ENCODE data around the gene TPRN.

The TPRN gene

DNA sequence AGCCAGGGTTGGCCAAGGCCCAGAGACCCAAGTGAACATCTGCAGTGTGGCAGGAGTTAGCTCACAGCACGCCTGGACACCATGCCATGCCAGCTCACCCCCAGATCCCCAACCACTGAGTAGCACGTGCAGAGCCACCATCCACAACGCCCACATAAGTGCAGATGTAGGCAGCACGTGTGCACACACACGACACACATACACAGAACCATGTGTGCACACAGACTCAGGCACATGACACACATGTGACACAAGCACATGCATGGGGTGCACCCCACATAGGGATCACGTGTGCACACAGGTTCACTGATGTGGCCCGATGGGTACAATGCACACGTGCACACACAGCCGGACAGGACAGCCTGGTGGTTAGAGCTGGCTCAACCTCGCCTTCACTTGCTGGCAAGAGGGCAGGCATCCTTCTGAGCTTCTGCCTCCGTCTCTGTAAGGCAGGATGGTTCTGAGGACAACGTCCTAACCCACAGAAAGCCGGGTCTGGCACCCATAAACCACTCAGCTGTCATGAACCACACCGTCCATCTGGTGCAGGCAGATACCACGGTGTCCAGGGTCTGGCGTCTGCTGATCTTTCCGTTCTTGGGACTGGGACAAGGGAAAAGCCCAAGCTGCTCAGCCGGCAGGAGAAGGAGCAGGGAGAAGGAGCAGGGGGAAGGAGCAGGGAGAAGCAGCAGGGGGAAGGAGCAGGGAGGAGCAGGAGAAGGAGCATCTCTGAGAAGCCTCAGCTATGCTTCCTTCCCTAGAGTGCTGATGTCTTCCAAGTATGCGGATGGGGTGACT lies 42.7 kb downstream of the TPRN start:
- Histone ChIP-seq H3K9me3 (ENCODE audit: control insufficient read depth in 1 of 2, low read length in 2 of 2) (no peaks in the 10 kb centered on the region), H3K27ac (ENCODE audit: low read depth, low read length) (no peak overlapping the region), H3K4me3 (ENCODE audit: low read depth in 1 of 2, low read length in 2 of 2) (no peak overlapping the region), H3K36me3 (ENCODE audit: control insufficient read depth in 1 of 2, insufficient read depth in 2 of 2, low read length in 2 of 2) (no peaks in the 10 kb centered on the region), H3K4me1 (ENCODE audit: control insufficient read depth in 1 of 2, insufficient read depth in 2 of 2, low read length in 2 of 2) (peaks cover 4 to 23% of the 10 kb centered on the region in 2 donors), H3K27me3 (ENCODE audit: control insufficient read depth in 1 of 2, insufficient read depth in 2 of 2, low read length in 2 of 2) (peaks cover 34 to 43% of the 10 kb centered on the region in 2 donors), H3K9ac (ENCODE audit: low read depth in 1 of 2, low read length in 2 of 2) (no peak overlapping the region)

DNA sequence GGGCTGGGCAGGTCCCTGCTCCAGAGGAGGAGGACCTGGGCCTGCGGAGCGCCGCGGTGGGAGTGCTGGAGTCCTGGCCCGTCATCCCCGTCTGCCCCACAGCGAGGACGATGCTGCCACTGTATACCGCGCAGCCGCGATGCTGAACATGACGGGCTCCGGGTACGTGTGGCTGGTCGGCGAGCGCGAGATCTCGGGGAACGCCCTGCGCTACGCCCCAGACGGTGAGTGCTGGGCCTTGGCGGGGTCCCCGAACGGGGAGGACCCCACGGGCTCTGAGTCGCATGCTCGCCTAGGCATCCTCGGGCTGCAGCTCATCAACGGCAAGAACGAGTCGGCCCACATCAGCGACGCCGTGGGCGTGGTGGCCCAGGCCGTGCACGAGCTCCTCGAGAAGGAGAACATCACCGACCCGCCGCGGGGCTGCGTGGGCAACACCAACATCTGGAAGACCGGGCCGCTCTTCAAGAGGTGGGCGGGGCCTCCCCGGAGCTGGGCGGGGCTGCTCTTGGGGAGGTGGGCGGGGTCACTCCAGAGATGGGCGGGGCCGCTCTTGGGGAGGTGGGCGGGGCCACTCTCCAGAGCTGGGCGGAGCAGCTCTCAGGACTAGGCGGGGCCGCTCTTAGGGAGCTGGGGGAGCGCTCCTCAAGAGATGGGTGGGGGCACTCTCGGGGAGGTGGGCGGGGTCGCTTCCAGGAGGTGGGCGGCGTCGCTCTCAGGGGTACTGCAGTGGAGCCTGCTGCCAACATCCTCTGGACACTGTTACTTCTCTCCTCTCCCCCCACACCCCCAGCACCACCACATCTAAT lies 43.8 kb downstream of the TPRN start:
- no peak overlapping the region for H3K27ac ChIP-seq (ENCODE audit: low read depth, low read length)
- H3K4me1 ChIP-seq (ENCODE audit: control insufficient read depth in 1 of 2, insufficient read depth in 2 of 2, low read length in 2 of 2), result peaks cover 4 to 23% of the 10 kb centered on the region in 2 donors
- H3K27me3 ChIP-seq (ENCODE audit: control insufficient read depth in 1 of 2, insufficient read depth in 2 of 2, low read length in 2 of 2), result peaks cover 34 to 43% of the 10 kb centered on the region in 2 donors
- H3K9ac ChIP-seq (ENCODE audit: low read depth in 1 of 2, low read length in 2 of 2), result no peak overlapping the region
- no peaks in the 10 kb centered on the region for H3K36me3 ChIP-seq (ENCODE audit: control insufficient read depth in 1 of 2, insufficient read depth in 2 of 2, low read length in 2 of 2)
- peak overlapping the region in 1 of 2 donors; percentile 43 for H3K4me3 ChIP-seq (ENCODE audit: low read depth in 1 of 2, low read length in 2 of 2)
- no peaks in the 10 kb centered on the region for H3K9me3 ChIP-seq (ENCODE audit: control insufficient read depth in 1 of 2, low read length in 2 of 2)

DNA sequence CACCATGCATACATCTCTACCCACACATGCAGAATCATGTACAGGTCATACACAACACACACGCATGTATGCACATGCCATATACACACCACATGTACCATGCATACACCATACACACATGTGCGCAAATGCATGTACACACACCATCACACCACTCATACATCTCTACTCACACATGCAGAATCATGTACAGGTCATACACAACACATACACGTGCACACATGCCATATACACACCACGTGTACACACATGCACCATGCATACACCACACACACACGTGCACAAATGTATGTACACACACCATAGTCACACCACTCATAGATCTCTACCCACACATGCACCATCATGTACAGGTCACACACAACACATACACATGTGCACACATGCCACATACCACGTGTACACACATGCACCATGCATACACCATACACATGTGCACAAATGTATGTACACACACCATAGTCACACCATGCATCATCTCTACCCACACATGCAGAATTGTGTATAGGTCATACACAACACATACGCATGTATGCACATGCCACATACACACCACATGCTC lies 47.6 kb downstream of the TPRN start:
- Histone ChIP-seq H3K4me1 (ENCODE audit: control insufficient read depth in 1 of 2, insufficient read depth in 2 of 2, low read length in 2 of 2) (peaks cover 10% of the 10 kb centered on the region in 2 donors), H3K27ac (ENCODE audit: low read depth, low read length) (no peak overlapping the region), H3K4me3 (ENCODE audit: low read depth in 1 of 2, low read length in 2 of 2) (no peak overlapping the region), H3K27me3 (ENCODE audit: control insufficient read depth in 1 of 2, insufficient read depth in 2 of 2, low read length in 2 of 2) (peaks cover 10 to 17% of the 10 kb centered on the region in 2 donors), H3K9ac (ENCODE audit: low read depth in 1 of 2, low read length in 2 of 2) (no peak overlapping the region), H3K9me3 (ENCODE audit: control insufficient read depth in 1 of 2, low read length in 2 of 2) (no peaks in the 10 kb centered on the region), H3K36me3 (ENCODE audit: control insufficient read depth in 1 of 2, insufficient read depth in 2 of 2, low read length in 2 of 2) (no peaks in the 10 kb centered on the region)

DNA sequence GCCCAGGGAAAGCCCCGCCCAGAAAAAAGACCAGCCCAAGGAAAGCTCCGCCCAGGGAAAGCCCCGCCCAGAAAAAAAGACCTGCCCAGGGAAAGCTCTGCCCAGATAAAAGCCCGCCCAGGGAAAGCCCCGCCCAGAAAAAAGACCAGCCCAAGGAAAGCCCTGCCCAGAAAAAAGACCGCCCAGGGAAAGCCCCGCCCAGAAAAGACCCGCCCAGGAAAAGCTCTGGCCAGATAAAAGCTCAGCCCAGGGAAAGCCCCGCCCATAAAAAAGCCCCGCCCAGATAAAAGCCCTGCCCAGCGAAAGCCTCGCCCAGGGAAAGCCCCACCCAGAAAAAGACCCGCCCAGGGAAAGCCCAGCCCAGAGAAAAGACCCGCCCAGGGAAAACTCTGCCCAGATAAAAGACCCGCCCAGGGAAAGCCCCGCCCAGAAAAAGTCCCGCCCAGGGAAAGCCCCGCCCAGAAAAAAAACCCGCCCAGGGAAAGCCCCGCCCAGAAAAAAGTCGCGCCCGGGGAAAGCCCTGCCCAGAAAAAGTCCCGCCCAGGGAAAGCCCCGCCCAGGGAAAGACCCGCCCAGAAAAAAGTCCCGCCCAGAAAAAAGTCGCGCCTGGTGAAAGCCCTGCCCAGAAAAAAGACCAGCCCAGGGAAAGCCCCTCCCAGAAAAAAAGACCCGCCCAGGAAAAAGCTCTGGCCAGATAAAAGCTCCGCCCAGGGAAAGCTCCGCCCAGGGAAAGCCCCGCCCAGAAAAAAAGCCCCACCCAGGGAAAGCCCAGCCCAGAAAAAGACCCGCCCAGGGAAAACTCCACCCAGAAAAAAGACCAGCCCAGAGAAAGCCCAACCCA lies 49.7 kb downstream of the TPRN start:
- Histone ChIP-seq H3K27me3 (ENCODE audit: control insufficient read depth in 1 of 2, insufficient read depth in 2 of 2, low read length in 2 of 2) (peaks cover under 1 to 6% of the 10 kb centered on the region in 2 donors), H3K9me3 (ENCODE audit: control insufficient read depth in 1 of 2, low read length in 2 of 2) (no peaks in the 10 kb centered on the region), H3K36me3 (ENCODE audit: control insufficient read depth in 1 of 2, insufficient read depth in 2 of 2, low read length in 2 of 2) (no peaks in the 10 kb centered on the region), H3K9ac (ENCODE audit: low read depth in 1 of 2, low read length in 2 of 2) (no peak overlapping the region), H3K4me1 (ENCODE audit: control insufficient read depth in 1 of 2, insufficient read depth in 2 of 2, low read length in 2 of 2) (peaks cover 3 to 6% of the 10 kb centered on the region in 2 donors), H3K27ac (ENCODE audit: low read depth, low read length) (no peak overlapping the region), H3K4me3 (ENCODE audit: low read depth in 1 of 2, low read length in 2 of 2) (no peak overlapping the region)

DNA sequence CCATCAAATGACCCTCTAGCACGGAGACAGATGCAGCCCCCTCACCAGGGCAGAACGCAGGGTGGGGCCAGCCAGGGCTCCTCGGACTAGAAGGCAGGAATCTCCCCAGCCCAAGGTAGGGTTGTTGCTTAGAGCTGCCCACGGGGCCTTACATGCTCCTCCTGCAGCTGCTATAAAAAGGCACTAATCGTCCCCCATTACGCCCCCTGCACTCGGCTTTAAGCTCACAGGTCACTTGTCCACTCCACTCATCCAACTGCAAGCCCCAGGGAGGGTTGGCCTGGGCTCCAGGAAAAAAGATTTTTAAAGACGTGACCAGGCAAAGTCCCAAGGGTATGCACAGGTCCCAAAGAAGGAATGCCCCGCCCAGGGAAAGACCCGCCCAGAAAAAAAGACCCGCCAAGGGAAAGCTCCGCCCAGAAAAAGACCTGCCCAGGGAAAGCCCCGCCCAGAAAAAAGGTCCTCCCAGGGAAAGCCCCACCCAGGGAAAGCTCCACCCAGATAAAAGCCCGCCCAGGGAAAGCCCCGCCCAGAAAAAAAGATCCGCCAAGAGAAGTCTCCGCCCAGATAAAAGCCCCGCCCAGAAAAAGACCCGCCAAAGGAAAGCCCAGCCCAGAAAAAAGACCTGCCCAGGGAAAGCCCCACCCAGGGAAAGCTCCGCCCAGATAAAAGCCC lies 50.5 kb downstream of the TPRN start:
- Histone ChIP-seq H3K27me3 (ENCODE audit: control insufficient read depth in 1 of 2, insufficient read depth in 2 of 2, low read length in 2 of 2) (peaks cover 0 to 6% of the 10 kb centered on the region in 2 donors), H3K27ac (ENCODE audit: low read depth, low read length) (no peak overlapping the region), H3K4me3 (ENCODE audit: low read depth in 1 of 2, low read length in 2 of 2) (no peak overlapping the region), H3K9me3 (ENCODE audit: control insufficient read depth in 1 of 2, low read length in 2 of 2) (no peaks in the 10 kb centered on the region), H3K9ac (ENCODE audit: low read depth in 1 of 2, low read length in 2 of 2) (no peak overlapping the region), H3K4me1 (ENCODE audit: control insufficient read depth in 1 of 2, insufficient read depth in 2 of 2, low read length in 2 of 2) (peaks cover 3 to 6% of the 10 kb centered on the region in 2 donors), H3K36me3 (ENCODE audit: control insufficient read depth in 1 of 2, insufficient read depth in 2 of 2, low read length in 2 of 2) (no peaks in the 10 kb centered on the region)

DNA sequence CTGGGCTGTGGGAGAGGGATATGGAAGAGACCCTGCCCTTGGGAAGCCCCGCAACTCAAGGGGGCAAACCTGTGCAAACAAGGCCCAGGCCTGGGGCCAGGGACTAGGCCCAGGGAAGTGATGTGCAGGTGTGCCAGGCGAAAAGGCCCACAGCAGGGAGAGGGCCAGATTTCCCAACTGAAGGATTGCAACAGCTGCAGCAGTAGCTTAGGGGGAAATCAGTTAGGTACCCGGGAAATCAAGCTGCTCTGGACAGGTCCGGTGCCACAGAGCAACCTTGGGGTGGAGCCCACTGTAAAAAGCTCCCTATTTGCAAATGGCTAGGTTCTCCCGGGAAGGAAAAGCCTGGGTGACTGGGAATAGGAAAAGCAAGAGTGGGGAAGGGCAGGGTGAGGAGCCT lies 51.2 kb downstream of the TPRN start:
- Histone ChIP-seq H3K4me3 (ENCODE audit: low read depth in 1 of 2, low read length in 2 of 2) (no peak overlapping the region), H3K4me1 (ENCODE audit: control insufficient read depth in 1 of 2, insufficient read depth in 2 of 2, low read length in 2 of 2) (peaks cover 3 to 6% of the 10 kb centered on the region in 2 donors), H3K27me3 (ENCODE audit: control insufficient read depth in 1 of 2, insufficient read depth in 2 of 2, low read length in 2 of 2) (peaks cover 0 to 6% of the 10 kb centered on the region in 2 donors), H3K36me3 (ENCODE audit: control insufficient read depth in 1 of 2, insufficient read depth in 2 of 2, low read length in 2 of 2) (no peaks in the 10 kb centered on the region), H3K27ac (ENCODE audit: low read depth, low read length) (no peak overlapping the region), H3K9me3 (ENCODE audit: control insufficient read depth in 1 of 2, low read length in 2 of 2) (no peaks in the 10 kb centered on the region), H3K9ac (ENCODE audit: low read depth in 1 of 2, low read length in 2 of 2) (no peak overlapping the region)

DNA sequence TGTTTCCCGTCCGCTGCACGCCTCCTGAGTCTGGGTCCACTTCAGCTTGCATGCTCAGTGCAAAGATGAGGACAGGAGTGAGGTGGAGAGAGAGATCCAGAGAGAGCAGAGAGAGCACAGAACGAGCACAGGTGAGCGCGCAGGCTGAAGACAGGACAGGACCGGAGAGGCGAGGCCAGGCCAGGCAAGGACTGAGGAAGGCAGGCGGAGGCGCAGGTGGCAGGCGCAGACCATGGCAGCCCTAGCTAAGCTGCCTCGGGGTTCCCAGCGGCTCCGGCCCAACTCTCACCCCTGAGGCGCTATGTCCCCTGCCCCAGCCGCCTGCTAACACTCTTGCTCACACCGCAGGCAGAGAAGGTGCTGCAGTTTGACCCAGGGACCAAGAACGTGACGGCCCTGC lies 51.9 kb downstream of the TPRN start:
- H3K9me3 ChIP-seq (ENCODE audit: control insufficient read depth in 1 of 2, low read length in 2 of 2), result no peaks in the 10 kb centered on the region
- H3K4me3 ChIP-seq (ENCODE audit: low read depth in 1 of 2, low read length in 2 of 2), result no peak overlapping the region
- no peaks in the 10 kb centered on the region for H3K36me3 ChIP-seq (ENCODE audit: control insufficient read depth in 1 of 2, insufficient read depth in 2 of 2, low read length in 2 of 2)
- H3K27ac ChIP-seq (ENCODE audit: low read depth, low read length), result no peak overlapping the region
- H3K27me3 ChIP-seq (ENCODE audit: control insufficient read depth in 1 of 2, insufficient read depth in 2 of 2, low read length in 2 of 2), result peaks cover 4 to 9% of the 10 kb centered on the region in 2 donors
- no peak overlapping the region for H3K9ac ChIP-seq (ENCODE audit: low read depth in 1 of 2, low read length in 2 of 2)
- H3K4me1 ChIP-seq (ENCODE audit: control insufficient read depth in 1 of 2, insufficient read depth in 2 of 2, low read length in 2 of 2), result peaks cover 3 to 6% of the 10 kb centered on the region in 2 donors

DNA sequence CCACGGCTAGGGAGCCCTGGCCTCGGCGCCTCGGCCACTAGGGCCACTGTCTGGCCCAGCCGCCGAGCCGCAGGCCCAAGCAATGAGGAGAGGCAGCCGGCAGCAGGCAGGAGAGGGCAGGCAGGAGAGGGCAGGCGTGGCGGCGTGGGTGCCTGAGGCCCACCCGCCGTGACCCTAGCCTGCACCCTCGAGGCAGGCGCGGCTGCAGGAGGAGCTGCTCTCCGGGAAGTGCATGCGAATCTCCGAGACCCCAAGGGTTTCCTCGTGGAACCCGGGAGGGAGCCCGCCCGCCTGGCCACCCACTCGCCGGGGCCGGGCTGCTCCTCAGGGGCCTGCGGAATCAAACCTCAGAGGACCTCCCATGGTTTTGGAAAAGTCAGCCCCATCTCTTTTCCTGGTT lies 52.3 kb downstream of the TPRN start:
- Histone ChIP-seq H3K4me1 (ENCODE audit: control insufficient read depth in 1 of 2, insufficient read depth in 2 of 2, low read length in 2 of 2) (peaks cover 3 to 6% of the 10 kb centered on the region in 2 donors), H3K9ac (ENCODE audit: low read depth in 1 of 2, low read length in 2 of 2) (no peak overlapping the region), H3K36me3 (ENCODE audit: control insufficient read depth in 1 of 2, insufficient read depth in 2 of 2, low read length in 2 of 2) (no peaks in the 10 kb centered on the region), H3K27ac (ENCODE audit: low read depth, low read length) (no peak overlapping the region), H3K9me3 (ENCODE audit: control insufficient read depth in 1 of 2, low read length in 2 of 2) (no peaks in the 10 kb centered on the region), H3K4me3 (ENCODE audit: low read depth in 1 of 2, low read length in 2 of 2) (no peak overlapping the region), H3K27me3 (ENCODE audit: control insufficient read depth in 1 of 2, insufficient read depth in 2 of 2, low read length in 2 of 2) (peaks cover 4 to 13% of the 10 kb centered on the region in 2 donors)

DNA sequence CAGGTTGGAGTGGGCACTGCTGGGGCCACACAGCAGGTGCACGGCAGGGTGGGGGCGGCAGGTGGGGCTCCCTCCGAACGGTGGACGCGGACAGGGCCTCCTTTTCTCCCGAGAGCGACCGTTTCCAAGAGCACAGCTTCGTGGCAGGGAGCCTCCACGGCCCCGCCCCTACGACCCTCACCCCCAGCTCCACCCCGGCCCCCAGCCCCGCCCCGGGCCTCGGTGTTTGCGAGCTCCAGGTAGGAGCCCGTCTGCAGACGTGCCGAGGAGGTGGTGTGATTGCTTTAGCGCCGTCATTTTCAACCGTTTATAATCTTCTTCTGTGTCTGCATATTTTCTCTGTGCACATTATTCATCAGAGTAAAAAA lies 52.8 kb downstream of the TPRN start:
- H3K36me3 ChIP-seq (ENCODE audit: control insufficient read depth in 1 of 2, insufficient read depth in 2 of 2, low read length in 2 of 2), result no peaks in the 10 kb centered on the region
- H3K9me3 ChIP-seq (ENCODE audit: control insufficient read depth in 1 of 2, low read length in 2 of 2), result no peaks in the 10 kb centered on the region
- H3K4me1 ChIP-seq (ENCODE audit: control insufficient read depth in 1 of 2, insufficient read depth in 2 of 2, low read length in 2 of 2), result peaks cover 3 to 6% of the 10 kb centered on the region in 2 donors
- H3K27me3 ChIP-seq (ENCODE audit: control insufficient read depth in 1 of 2, insufficient read depth in 2 of 2, low read length in 2 of 2), result peaks cover 4 to 15% of the 10 kb centered on the region in 2 donors
- no peak overlapping the region for H3K27ac ChIP-seq (ENCODE audit: low read depth, low read length)
- H3K4me3 ChIP-seq (ENCODE audit: low read depth in 1 of 2, low read length in 2 of 2), result no peak overlapping the region
- no peak overlapping the region for H3K9ac ChIP-seq (ENCODE audit: low read depth in 1 of 2, low read length in 2 of 2)

All from duodenal mucosa (tissue), 2 donors.